Measurements from ENCODE around the gene INTU.
"Not testable (repeated sequence)": the region's sequence is repeated elsewhere in the genome, so short reads cannot be mapped to it uniquely, and the experiment has no call there.

INTU gene

DNA sequence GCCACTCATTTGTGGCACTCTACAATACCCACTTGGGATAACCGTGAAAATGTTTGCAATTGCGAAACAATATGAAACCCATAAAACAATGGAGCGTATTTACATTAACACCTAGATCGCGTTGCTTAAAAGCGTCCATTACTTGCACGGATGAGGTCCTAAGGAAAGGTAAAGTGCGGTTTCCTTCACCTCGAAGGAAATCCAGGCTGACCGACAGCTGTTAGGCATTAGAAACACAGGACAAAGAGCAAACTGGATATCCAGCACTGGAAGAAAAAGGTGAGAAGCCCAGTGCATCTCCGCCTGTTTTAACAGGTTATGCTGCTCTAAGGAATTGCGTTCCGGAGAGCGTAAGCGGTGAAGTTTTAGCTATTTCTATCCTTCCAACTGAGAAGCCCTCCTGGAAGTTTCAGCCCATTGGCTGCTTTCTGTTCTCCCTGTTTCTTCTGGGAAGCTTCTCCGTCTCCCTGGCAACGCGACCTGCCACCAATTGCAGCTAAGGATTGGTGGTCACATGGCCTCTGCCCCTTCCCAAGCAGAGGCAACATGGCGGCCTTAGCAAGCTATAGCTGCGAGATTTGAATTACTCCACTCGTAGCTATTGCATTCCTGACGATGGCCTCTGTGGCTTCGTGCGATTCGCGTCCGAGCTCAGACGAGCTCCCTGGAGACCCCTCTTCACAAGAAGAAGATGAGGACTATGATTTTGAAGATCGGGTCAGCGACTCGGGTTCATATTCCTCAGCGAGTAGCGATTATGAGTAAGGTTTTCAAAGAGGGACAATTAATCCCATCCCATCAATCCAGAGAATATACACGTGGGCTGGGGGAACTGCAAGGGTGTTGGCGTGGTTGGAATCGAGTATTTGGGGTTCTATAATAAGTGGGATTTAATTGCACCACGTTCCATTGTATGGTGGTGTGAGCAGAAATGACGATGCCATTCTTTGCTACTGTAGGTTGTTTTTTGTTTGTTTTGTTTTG lies at the start of gene INTU:
Gene INTU (plus strand): TSS at position 538 of the 984 bp plus-strand sequence. CDS start 78 bp downstream, at position 616.
- DNase-seq = peak; percentile 33

DNA sequence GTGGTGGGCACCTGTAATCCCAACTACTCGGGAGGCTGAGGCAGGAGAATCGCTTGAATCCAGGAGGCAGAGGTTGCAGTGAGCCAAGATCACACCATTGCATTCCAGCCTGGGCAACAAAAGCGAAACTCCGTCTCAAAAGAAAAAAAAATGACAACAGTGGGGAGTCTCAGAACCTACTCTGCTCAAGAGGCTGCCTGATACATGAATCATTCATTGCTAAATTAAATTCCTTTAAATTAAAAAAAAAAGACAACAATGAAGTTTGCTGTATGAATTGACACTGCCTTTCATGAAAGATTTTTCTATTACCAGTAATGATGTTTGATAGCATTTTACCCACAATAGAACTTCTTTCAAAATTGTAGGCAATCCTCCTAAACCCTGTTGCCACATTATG lies 46.3 kb upstream of the INTU start:
- not testable (repeated sequence) for DNase-seq

DNA sequence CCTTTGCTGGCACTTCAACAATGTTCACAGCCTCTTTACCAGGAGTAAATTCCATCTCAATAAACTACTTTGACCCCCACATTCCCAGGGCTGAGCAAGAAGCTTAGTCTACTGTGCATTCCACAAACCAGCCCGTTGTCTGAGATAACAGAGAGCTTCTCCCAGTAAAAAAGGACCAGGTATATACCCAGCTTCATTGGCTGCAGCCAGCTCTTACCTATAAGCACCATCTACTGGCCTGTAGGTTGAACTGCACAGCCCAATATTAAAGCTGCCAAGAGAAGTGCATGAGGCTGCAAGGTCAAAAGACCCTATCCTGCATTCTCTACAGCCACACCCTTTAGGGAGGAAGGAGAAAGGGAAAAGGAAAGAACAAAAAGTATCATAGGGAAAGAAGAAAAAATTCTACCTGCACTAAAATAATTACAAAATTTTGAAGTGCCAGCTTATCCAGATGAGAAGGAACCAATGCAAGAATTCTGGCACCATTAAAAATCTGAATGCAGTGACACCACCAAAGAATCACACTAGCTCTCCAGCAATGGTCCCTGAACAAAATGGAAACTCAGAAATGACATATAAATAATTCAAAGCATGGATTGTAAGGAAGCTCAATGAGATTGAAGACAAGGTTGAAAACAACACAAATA lies 45.7 kb upstream of the INTU start:
- peak; percentile 23 for DNase-seq

DNA sequence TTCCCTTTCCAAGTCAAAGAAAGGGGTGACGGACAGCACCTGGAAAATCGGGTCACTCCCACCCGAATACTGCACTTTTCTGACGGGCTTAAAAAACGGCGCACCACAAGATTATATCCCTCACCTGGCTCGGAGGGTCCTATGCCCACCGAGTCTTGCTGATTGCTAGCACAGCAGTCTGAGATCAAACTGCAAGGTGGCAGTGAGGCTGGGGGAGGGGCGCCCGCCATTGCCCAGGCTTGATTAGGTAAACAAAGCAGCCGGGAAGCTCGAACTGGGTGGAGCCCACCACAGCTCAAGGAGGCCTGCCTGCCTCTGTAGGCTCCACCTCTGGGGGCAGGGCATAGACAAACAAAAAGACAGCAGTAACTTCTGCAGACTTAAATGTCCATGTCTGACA lies 43.6 kb upstream of the INTU start:
- not testable (repeated sequence) for DNase-seq

DNA sequence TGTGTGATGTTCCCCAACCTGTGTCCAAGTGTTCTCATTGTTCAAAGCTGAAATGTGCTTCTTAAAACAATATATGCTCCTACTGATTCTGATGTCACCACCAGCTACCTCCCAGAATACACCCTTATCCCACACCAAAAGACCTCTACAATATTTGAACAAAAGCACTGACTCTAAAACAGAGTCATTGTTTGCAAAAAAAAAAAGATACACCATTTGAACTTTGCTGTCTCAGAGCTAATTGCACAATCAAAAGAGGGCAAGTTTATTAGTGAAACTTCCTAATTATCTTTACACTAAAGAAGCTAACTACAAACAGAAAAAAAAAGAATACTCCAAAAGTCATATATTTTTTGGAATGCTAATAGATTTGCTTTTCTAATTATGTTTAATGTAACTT lies 34.1 kb upstream of the INTU start:
- no peak for DNase-seq

DNA sequence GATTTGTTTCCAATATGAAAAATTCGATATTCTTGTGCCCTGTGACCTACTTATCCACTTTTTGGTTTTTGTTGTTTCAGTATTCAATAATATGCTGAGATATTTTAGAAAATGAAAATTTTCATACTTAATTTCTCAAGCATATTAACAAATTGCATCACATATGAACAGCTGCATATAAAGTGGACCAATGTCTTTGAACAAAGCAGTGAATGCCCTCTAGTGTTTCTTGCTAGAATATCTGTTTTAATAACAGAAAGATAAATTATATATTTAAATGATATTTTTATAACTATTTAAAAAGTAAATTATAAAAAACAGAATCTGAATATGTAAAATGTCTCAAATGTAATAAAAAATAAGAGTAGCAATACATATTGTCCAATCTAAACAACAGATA lies 31.7 kb upstream of the INTU start:
- no peak for DNase-seq

DNA sequence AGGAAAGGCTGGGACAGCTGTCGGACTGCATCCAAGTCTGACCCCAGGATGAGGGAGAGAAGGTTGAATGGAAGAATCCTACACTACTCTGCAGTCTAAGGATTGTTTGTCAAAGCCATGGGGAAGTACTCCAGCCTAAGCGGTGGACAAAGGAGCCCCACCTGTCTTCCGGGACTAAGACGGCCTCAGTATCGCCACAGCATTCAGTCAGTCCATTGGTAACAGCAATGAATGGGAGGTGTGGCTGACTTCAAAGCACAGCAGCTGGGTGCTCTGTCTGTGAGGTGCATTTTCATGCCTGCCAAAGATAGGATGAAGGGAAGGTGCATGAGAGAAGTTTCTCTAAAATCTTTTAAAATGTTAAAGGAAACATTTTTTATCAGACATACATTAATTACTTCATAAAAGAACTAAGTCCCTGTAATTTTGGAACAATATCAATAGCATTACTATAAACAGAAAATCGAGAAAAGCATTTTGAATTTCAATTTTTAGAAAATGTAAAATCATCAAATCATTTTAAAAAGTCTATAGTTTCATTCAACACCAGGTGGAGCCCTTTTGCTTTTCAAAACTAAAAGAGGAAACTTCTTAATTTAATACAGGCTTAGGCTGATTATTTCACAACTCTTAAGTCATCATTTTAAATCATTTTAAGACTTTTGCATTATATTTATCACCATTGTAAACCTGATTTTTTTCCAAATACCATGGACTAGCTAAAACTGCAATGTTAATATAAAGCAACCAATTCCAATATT lies 27.6 kb upstream of the INTU start:
- DNase-seq = peak; percentile 18

DNA sequence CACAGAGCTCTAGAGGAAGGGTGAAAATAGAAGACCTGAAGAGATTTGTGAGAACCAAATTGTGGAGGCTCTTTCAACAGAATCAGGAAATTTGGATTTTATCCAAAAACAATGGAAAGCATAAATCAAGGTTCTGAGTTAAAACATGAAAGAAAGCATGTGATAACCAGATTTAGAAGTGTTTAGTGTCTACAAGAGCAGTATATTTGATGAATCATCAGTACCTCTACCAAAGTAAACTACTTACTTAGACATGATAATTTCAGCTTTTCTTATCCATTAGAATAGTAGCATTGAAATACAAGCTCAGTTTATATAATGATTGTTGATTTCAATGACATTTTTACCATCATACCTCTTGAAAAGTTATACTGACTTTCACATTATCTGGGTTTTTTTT lies 25.9 kb upstream of the INTU start:
- DNase-seq = no peak

DNA sequence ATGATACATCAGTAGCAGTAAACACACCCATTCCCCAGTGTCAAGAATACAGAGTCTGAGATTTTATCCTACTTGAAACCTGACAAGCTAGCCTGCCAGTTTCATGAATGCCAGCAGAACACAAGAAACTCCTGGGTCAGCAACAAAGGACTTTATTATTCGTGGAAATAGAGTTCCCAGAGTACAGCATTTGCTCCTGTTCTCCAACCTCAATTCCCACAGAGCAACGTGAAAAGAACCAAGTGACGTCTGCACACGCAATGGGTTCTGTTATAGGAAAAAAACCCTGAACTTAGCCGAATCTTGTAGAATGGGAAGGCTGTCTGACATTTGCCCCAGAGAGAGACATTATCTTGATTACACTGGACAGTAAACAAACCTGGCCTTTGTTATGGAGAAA lies 23.3 kb upstream of the INTU start:
- no peak for DNase-seq

DNA sequence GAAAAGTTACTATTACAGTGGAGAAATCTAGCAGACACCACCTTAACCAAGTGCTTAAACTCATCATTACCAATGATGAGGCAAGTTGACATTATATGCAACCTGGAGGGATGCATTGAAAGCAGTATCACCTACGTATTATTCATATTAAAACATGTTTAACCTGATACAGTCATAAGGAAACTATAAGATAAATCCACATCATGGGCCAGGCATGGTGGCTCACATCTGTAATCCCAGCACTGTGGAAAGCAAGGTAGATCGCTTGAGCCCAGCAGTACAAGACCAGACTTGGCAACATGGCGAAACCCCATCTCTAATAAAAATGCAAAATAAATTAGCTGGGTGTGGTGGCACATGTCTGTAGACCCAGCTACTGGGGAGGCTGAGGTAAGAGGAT lies 22.3 kb upstream of the INTU start:
- no peak for DNase-seq

DNA sequence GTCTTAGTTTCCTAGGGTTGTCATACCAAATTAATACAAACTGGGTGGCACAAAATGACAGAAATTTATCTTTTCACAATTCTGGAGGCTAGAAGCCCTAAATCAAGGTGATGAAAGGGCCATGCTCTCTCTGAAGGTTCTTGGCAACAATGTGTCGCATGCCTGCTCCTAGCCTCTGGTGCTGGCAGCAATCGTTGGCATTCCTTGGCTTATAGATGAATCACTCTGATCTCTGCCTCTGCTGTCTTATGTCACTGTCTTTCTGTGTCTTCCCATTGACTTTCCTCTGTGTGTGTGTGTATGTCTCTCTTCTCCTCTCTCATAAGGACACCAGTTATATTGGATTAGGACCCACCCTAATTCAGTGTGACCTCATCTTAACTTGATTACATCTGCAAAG lies 15.9 kb upstream of the INTU start:
- DNase-seq = no peak

DNA sequence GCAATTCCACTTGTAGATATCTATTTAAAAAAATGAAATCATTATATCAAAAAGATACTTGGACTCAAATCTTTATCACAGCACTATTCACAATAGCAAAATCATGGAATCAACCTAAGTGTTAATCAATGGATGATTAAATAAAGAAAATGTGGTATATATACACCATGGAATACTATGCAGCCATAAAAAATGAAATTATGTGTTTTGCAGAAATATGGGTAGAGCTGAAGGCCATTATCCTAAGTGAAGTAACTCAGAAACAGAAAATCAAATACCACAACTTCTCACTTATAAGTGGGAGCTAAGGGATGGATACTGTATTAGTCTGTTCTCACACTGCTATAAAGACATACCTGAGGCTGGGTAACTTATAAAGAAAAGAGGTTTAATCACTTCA lies 14.3 kb upstream of the INTU start:
- no peak for DNase-seq

DNA sequence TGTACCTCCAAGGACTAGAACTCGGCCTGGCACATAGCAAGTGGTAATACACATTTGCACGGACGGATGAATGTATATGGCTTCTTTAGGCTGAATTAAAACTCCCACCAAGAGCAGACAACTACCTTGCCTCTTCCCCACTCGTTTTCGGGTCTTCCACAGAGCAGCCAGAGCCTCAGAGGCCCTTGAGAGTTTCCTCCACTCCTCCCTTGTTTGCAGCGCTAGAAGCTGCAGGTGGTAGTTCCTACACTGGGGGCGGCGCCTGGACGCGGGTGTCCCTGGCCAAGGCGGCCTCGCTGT lies 10.2 kb upstream of the INTU start:
- no peak for DNase-seq

DNA sequence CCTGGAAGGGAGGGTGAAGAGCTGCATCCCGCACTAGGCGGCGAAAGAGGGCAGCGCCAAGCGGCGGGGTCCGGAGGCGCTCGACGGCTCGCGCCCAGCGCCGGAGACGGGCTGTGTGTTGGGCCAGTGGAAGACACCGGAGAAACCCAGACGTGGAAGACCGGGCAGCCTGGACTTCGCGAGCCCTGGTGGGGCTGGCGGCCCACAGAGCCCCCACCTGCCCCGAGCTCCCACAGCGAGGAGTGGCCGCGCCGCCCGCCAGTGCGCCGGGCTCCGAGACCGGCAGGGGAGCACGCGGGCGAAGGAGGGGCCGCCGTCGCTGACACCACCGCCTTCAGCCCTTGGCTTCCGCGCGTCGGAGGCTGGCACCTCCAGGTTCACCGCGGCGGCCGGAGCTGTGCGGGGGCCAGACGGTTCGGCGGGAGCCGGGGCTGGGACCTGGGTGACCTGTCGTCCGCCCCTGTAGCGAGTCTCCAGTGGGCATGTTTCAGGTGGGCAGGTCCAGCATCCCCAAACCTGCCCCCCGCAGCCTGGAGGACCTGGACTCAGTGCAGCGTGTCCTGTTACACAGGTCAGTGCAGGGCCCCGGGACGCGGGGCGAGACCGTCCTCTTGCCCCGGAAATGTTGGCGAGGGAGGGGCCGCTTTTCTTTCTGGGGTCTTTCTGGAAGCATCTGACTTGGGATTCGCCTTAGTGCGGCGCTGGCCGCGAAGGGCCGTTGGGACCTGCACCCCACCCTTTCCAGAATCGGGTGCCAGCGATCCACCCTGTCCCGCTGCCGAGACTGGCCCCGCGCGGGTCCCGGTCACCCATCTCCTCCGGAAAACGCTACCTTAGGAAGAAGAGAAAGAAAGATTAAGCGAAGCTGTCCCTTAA lies 9.6 kb upstream of the INTU start:
- no peak for DNase-seq

DNA sequence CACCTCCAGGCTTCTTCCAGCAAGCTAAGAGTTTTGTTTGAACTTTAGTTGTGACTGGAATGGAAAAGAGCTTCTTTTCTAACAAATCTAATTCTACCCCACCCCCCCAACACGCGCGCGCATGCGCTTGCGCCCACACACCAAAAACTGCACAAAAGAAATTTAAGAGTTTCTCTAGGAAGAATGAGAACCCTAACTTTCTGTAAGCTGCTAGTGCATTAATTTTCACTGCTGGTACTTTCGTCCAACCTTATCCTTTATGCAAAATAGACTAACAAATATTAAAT lies 9.0 kb upstream of the INTU start:
- no peak for DNase-seq

DNA sequence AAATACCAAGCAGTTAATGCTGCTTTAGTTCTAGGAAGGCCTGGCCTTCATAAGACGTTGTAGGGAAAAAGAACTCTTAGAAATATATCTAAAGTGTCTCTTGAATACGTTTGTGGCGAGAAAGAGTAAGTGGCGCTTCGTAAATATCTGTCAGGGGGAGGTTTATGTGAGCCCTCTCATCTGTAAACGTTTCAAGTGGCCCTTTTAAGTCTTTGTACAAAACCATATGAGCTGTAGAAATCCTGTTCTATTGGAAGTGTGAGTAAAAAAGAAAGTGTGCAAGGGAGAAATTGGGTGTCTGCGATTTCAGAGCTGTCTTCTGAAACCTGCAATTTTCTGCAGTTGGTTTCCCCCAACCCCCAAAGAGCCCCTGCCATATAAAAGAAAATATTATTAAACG lies 8.6 kb upstream of the INTU start:
- DNase-seq = no peak

DNA sequence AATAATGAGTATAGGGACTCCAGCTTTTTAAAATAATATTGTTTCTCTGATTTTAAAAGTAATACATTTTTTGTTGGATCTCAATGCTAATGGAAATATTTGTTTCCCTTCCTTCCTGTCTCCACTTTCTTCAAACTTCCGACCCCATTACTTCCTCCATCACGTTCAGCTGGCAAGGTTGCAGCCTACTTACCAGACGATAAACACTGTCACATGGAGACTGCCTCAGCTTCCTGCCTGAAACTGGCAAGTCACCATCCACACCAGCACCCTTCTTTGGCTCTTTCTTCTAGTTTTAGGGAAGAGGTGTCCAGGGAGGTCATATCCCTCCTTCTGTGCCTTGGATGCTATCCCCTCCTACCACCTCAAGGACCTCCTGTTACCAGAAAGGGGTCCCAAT lies 3.4 kb upstream of the INTU start:
- no peak for DNase-seq

DNA sequence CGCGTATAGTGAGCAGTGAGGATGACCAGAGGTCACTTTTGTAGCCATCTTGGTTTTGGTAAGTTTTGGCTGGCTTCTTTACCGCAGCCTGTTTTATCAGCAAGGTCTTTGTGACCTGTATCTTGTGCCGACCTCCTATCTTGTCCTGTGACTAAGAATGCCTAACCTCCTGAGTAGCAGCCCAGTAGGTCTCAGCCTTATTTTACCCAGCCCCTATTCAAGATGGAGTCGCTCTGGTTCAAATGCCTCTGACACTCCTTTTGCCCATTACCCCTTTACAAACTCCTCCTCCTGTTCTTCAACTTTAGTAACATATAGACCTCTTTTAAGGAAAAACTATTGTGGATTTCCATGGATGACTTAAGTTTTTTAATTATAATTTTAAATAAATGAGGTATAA lies 2.6 kb upstream of the INTU start:
- DNase-seq = no peak

DNA sequence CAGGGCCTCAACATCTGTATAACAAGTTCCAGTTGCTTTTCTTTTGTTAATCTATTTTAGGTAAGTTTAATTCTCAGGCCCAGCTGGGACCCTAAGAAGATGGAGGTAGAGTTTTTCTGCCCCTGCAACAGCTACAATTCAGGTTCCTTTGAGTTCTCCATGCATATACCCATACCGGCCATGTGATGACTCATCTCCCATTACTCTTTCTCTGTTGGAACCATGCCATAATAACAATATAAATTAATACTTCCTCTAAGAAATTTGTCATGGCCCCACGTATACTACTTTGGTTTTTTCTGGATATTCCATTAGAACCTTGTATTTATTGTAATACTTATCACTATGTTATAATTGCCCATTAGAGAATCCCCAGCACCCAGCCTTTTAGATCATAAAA lies 1.3 kb upstream of the INTU start:
- no peak for DNase-seq

DNA sequence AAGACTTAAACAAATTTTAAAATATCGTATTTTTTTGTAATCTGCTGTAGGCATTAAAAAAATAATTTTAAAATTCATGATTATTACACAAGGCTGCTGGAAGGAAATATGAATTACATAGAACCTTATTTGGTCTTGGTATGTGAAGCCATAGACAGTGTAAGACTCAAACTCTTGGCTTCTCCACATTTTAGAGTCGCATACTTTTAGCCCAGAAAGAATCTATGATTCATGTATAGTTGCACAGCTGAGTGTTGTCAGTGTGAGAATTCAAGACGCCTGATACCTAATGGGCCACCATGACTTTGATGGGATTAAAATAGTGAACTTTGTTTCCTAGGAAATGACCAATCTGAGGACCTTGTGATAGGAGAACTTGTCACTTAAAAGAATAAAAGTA lies 1.4 kb downstream of the INTU start:
- no peak for DNase-seq

DNA sequence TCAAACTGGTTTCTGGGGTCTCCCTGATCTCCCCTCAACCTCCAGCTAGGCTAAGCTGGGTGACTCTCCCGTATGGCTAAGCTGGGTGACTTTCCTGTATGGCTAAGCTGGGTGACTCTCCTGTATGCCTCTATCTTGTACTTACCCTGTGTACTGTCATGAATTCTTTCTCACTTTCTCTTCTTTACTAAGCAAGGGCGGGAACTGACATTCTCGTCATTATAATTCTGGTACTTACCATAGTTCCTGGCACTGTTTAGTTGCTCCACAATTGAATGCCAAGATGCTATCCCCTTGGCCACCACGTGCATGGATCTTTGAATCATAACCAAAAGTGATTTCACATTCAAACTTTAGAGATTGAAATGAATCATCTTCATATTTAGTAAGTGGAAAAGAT lies 8.8 kb downstream of the INTU start:
- no peak for DNase-seq

DNA sequence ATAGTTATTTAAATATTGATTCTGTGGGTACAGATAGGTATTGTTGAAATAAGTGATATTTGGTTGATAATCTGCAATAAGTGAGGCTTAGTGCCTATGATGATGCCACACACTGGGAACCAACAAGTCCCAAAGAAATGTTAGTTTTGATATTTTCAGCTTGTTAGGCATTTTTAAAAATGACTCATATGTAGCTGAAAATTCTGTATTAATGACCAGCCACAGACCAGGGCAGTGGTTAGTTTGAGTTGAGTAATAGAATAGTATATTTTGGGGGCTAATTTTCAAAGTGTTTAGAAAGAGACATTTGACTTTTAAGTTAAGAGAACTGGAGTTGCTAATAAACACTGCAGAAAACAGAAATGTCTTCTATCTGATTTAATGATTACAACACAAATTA lies 9.4 kb downstream of the INTU start:
- DNase-seq = no peak

DNA sequence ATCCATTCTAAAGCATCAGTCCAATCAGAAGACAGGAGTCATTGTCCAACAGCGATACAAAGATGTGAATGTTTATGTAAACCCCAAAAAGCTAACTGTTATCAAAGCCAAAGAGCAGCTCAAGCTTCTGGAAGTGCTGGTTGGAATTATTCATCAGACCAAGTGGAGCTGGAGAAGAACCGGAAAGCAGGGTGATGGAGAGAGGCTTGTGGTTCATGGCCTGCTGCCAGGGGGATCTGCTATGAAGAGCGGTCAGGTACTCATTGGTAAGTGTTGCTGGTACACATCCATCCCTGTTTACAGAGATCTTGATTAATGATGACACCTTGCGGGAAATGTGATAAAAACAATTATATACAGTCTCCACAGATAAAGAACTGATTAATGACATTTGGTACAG lies 11.0 kb downstream of the INTU start:
- no peak for DNase-seq

Data from NCI-H2081 treated with DMSO at 0.1 percent for 48 hours (cell line).